ENCODE results near the gene ADARB2. TPM values are rescaled to one million over a fixed set of nuclear protein-coding genes. Genes with fewer than 3 reads are reported as not detected.

The ADARB2 gene
- total and polyA plus RNA-seq, 10 of the 15 experiments (the other 5 are each of a cell fraction or from before 2014, with no cell fraction given): 0.02 to 4.1 (median 0.76) TPM

DNA sequence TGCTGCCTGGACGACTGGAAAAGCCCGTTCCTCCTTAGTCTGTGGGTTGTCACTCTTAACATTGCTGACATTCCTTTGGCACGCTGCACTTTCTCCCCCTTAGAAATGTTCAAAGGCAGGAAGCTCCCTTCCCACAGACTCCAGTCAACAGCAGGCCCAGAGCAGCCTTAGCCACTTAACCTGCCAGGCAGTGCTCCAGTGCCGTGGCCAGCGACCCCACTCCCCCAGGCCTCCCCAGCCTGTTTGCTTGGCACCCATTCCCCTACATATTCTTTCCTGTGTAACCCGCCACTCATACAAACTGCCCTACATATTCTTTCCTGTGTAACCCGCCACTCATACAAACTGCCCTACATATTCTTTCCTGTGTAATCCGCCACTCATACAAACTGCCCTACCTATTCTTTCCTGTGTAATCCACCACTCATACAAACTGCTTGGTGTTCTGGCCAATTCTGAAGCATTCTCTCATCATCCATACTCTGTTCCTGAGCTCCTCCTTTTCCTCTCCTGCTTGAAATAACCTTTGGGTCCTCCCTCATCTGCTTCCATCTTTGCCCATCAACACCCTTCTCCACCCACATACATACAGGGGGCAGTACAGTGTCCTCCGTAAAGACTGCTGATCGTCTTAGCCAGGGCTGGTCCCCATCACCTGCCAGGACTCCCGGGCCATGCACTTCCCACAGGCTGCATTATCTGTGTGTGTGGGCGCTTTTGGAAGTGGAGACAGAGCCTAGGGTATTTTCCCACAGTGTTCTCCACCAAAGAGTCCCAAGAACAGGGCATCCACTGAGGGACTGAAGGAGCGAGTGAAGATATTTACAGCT is 57.3 kb downstream of the ADARB2 start (continued):
- no peak for TF ChIP-seq NFIC (IDR thresholded peaks at IDR 0.05; ENCODE audit: low read depth, low read length)
- TF ChIP-seq, protein P1, sequence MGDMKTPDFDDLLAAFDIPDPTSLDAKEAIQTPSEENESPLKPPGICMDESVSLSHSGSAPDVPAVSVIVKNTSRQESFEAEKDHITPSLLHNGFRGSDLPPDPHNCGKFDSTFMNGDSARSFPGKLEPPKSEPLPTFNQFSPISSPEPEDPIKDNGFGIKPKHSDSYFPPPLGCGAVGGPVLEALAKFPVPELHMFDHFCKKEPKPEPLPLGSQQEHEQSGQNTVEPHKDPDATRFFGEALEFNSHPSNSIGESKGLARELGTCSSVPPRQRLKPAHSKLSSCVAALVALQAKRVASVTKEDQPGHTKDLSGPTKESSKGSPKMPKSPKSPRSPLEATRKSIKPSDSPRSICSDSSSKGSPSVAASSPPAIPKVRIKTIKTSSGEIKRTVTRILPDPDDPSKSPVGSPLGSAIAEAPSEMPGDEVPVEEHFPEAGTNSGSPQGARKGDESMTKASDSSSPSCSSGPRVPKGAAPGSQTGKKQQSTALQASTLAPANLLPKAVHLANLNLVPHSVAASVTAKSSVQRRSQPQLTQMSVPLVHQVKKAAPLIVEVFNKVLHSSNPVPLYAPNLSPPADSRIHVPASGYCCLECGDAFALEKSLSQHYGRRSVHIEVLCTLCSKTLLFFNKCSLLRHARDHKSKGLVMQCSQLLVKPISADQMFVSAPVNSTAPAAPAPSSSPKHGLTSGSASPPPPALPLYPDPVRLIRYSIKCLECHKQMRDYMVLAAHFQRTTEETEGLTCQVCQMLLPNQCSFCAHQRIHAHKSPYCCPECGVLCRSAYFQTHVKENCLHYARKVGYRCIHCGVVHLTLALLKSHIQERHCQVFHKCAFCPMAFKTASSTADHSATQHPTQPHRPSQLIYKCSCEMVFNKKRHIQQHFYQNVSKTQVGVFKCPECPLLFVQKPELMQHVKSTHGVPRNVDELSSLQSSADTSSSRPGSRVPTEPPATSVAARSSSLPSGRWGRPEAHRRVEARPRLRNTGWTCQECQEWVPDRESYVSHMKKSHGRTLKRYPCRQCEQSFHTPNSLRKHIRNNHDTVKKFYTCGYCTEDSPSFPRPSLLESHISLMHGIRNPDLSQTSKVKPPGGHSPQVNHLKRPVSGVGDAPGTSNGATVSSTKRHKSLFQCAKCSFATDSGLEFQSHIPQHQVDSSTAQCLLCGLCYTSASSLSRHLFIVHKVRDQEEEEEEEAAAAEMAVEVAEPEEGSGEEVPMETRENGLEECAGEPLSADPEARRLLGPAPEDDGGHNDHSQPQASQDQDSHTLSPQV (IDR thresholded peaks at IDR 0.05): no peak
- TF ChIP-seq ESRRA (IDR thresholded peaks at IDR 0.05; ENCODE audit: low read length): no peak

DNA sequence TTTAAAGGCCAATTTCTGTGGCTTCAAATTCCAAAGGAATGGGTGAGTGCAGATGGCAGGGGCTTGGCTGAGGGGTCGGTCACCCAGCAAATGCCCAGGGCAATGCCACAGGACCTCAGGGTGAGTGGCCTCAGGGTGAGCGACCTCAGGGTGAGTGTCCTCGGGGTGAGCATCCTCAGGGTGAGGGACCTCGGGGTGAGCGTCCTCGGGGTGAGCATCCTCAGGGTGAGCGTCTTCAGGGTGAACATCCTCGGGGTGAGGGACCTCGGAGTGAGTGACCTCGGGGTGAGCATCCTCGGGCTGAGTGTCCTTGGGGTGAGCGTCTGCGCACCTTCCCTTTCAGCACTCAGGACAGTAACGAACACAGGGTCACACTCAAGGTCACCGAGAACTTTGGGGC is 59.2 kb downstream of the ADARB2 start:
- in situ Hi-C loops (cut with MboI): no loop called here
- Histone ChIP-seq H3K9me3 (replicated peaks; ENCODE audit: control insufficient read depth, insufficient read depth, low read length) (no peaks in the 10 kb centered on the region), H3K4me3 (no peak overlapping the region), H3K79me2 (ENCODE audit: control insufficient read depth, insufficient read depth, low read length) (no peaks in the 10 kb centered on the region), H3K9ac (ENCODE audit: control insufficient read depth, insufficient read depth, low read length) (no peak overlapping the region), H4K20me1 (ENCODE audit: control insufficient read depth, insufficient read depth) (no peaks in the 10 kb centered on the region), H3K4me1 (ENCODE audit: control insufficient read depth, insufficient read depth, low read length) (peaks cover 16% of the 10 kb centered on the region), H3K4me2 (ENCODE audit: control insufficient read depth, insufficient read depth) (no peak overlapping the region), H3K27ac (ENCODE audit: control insufficient read depth, insufficient read depth) (no peak overlapping the region), H3K27me3 (replicated peaks in 1 of 2; ENCODE audit: control insufficient read depth in 2 of 2, insufficient read depth in 2 of 2, low read length in 1 of 2) (no peaks in the 10 kb centered on the region), H2AFZ (ENCODE audit: control insufficient read depth, low read depth, low read length) (no peak overlapping the region), H3K36me3 (ENCODE audit: control insufficient read depth in 2 of 2, insufficient read depth in 2 of 2, low read length in 1 of 2) (no peaks in the 10 kb centered on the region)
- intact Hi-C loops (cut with micrococcal nuclease; ENCODE audit: unreplicated experiment): no loop called here
- ChIA-PET SMC1A (ENCODE audit: uncharacterized antibody, unreplicated experiment) (interaction anchor here (1.0 kb wide), 2 partner anchors 28 to 33 kb away, joined by 3 read pairs; no protein-coding TSS in a partner anchor), RAD21 (ENCODE audit: unreplicated experiment) (no interaction called here), POLR2A (no interaction called here), CTCF (no interaction called here)
- no peak for DNase-seq (ENCODE audit: low read depth, low spot score)
- no peak for TF ChIP-seq EGR1 (IDR thresholded peaks at IDR 0.05; ENCODE audit: borderline replicate concordance in 1 of 2, low read depth in 2 of 2, low read length in 2 of 2)
- TF ChIP-seq, protein P2, sequence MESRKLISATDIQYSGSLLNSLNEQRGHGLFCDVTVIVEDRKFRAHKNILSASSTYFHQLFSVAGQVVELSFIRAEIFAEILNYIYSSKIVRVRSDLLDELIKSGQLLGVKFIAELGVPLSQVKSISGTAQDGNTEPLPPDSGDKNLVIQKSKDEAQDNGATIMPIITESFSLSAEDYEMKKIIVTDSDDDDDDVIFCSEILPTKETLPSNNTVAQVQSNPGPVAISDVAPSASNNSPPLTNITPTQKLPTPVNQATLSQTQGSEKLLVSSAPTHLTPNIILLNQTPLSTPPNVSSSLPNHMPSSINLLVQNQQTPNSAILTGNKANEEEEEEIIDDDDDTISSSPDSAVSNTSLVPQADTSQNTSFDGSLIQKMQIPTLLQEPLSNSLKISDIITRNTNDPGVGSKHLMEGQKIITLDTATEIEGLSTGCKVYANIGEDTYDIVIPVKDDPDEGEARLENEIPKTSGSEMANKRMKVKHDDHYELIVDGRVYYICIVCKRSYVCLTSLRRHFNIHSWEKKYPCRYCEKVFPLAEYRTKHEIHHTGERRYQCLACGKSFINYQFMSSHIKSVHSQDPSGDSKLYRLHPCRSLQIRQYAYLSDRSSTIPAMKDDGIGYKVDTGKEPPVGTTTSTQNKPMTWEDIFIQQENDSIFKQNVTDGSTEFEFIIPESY (IDR thresholded peaks at IDR 0.05): no peak
- no peak for ATAC-seq
- FAIRE-seq: no peak
- BruUV-seq (replicated peaks): no TSS peak
- 44% methylated on average over 15 of the region's 15 CpGs for WGBS (ENCODE audit: insufficient coverage, insufficient replicate concordance, low lambda C conversion rate, missing lambda C conversion rate)

Measured in GM12878 (cell line).